GM18505 (cell line): ENCODE measurements around the gene RFX5.

Source experiments
- ATAC-seq: cut with Tn5 transposase; IDR thresholded peaks from one replicate; pipeline ENCODE4 v1.9.1; 2021; ENCODE audit not compliant: unreplicated experiment
- POLR2A ChIP-seq: IDR thresholded peaks from 4 replicates; pipeline ENCODE4 v1.6.1; 2011; ENCODE audit warnings: borderline replicate concordance; ENCODE audit not compliant: insufficient read depth, insufficient read length; ENCODE audit errors: extremely low read depth

The RFX5 gene

GRCh38 chr1:151318975-151319374 is 28.1 kb downstream of the RFX5 start:
- ATAC-seq = no peak
- TF ChIP-seq POLR2A = no peak

DNA sequence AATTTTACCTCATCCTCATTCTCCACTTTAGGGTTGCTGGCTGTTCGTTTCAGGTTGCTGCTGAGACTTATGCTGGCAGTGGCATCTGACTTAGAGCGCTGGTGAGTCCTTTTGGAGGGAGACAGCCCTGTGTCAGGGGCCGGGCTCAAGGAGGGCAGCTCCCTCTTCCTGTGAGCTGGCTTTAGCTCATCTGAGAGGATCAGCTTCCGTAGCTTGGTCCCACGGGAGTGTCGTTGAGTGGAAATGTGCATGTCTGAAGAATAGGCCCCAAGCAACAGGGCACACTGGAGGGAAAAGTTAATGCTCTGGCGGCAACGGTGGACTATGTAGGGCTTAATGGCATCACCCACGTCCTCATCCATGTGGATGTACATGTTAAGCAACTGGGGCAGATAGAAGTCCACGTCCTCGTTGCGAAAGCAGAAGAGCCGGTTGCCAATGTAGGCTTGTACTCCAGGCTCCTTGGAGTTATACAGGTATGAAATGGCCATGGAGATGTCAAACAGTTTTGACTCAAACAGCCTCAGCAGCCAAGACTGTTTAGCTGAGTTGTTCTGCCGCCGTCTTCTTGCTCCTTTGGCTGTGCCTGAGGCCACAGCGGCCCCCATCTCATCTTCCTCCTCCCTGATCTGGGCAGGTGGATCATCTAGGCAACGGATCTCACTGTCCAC is 31.4 kb downstream of the RFX5 start:
- ATAC-seq = no peak
- no peak for TF ChIP-seq POLR2A

GRCh38 chr1:151314137-151314875 is 32.7 kb downstream of the RFX5 start:
- ATAC-seq = no peak
- no peak for TF ChIP-seq POLR2A

- no peak for TF ChIP-seq POLR2A
These were observed 33.6 kb downstream of the RFX5 start for GRCh38 chr1:151313501-151313900.

DNA sequence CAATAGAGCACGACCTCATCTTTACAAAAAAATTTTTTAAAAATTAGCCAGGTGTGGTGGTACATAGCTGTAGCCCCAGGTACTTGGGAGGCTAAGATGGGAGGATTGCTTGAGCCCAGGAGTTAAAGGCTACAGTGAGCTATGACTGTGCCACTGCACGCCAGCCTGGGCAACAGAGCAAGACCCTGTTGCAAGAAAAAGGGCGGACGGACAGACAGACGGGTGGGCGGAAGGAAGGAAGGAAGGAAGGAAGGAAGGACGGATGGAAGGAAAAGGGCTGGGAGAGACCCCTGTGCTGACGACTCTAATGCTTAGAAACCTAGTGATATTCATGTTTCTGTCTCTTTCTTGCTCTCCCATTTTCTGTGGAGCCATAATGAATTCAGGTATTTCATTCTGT is 34.2 kb downstream of the RFX5 start:
- ATAC-seq = no peak
- TF ChIP-seq POLR2A = no peak

More at GRCh38 chr1:151313501-151313900, 33.6 kb downstream of the RFX5 start:
- no peak for ATAC-seq

DNA sequence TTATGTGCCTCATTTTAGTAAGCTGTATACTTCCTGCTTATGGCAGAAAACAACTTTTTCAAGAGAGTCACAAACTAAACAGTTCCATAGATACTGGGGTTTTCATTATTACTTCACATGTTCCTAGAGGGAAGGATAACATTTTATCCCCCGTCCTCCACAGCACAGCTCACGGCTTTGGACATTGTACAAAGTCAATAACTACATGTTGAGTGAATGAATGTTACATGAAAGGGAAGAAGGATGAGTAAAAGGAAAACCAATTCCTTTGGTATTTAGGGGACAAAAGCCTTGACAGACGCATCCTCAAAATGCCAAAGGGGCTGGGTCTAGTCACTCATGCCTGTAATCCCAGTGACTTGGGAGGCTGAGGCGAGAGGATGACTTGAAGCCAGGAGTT is 34.6 kb downstream of the RFX5 start:
- ATAC-seq = no peak
- no peak for TF ChIP-seq POLR2A

GRCh38 chr1:151311589-151312331 is 35.3 kb downstream of the RFX5 start:
- no peak for ATAC-seq
- TF ChIP-seq POLR2A = no peak

DNA sequence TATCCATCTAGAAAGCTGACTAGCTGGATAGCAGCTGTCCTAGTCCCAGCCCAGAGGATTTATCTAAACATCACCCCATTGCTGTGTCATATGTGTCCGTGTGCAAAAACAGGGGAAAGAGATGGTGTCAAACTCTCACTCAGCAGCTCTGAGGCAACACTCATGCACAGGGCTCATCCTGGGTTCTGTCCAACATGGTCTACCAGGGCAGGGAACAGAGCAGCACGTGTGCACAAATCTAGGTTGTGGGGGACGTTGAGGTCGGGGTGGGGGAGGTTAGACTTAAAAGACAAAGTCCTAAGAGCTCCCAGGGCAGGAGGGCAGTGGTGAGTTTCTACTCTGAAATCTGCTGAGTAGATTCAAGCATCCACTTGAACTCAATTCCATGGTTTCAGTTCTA is 36.0 kb downstream of the RFX5 start:
- no peak for ATAC-seq
- TF ChIP-seq POLR2A = no peak

- no peak for ATAC-seq
- no peak for TF ChIP-seq POLR2A
These were observed 37.2 kb downstream of the RFX5 start for GRCh38 chr1:151309811-151310323.

- TF ChIP-seq POLR2A = no peak
- no peak for ATAC-seq
These were observed 52.1 kb downstream of the RFX5 start for GRCh38 chr1:151294742-151295462.

- TF ChIP-seq POLR2A = no peak
- no peak for ATAC-seq
These were observed 54.0 kb downstream of the RFX5 start for GRCh38 chr1:151293093-151293492.

- peak; percentile 36 for TF ChIP-seq POLR2A
- ATAC-seq = no peak
These were observed 54.6 kb downstream of the RFX5 start for GRCh38 chr1:151292207-151293030.
